Activated CD4-positive, alpha-beta T cell treated with anti-CD3 and anti-CD28 coated beads, Interleukin-2, amount 50 U/mL, for 1 hour (primary cell): ENCODE results near the gene GKAP1.
"Not testable (repeated sequence)": the region's sequence is repeated elsewhere in the genome, so short reads cannot be mapped to it uniquely, and the experiment has no call there.

Experiments used
- DNase-seq: peaks from one replicate; pipeline ENCODE4 v3.0.0-alpha.2; 2020

Gene GKAP1

DNA sequence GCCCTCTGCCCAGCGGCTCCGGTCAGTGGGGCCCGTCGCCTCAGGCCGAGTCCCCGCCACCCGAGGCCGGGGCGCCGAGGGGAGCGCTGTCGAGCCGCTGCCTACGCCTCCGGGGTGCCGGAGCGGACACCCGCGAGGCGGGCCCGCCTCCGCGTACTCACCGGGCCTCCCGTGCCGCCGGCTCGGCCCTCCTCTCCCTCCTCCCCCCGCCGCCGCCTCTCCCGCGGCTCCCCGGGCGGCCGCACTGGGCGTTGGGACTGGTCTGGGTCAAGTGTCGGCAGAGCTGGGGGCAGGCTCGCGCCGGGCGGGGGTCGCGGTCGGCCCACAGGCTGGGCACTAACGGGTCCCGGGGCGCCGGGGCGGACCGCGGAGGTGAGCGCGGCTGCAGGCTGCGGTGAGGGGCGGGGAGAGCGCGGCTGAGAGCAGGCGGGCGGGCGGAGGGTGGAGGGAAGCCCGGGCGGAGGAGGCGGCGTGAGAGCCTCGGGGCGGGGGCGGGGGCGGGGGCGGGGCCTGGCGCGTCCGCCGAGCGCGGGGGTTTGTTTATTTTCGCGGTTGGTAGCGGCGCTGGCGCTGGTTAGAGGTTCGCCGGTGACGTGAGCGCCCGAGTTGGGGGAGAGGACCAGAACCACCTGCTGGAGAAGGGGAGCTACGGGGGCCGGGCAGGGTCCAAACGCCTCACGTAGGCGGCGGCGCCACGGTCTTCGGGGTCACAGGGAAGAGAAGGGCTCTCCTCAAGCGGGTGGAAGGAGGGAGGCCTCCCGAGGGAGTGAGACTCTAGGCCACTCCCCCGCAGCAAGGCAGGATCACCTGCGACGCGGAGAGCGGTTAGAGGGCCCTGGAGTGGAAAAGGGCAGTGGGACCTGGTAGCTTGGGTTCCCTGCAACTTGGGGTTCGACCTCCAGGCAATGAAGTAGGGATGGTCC lies at the start of gene GKAP1:
Gene GKAP1, minus strand, starts transcription at position 414 of the 923 bp plus-strand sequence. CDS start 11,252 bp downstream, outside the sequence.
- DNase-seq, result peak; percentile 81

DNA sequence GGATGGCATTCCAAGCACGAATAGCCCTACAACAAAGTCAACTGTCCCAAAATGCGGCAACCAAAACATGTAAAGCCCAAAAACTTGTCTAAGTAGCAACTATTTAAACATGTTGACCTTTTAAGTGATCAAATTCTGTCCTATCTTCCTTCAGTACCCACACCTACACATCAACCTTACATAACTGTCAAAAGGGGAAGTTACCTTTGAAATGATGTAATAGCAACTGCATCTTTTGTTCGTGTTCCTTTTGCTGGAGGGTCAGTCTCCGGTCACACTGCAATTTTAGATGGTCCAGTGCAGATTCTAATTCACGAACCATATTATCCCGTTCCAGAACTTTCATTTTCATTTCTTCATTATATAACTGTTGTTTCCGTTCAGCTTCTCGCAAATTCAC lies 32.3 kb upstream of the GKAP1 start:
- DNase-seq, result not testable (repeated sequence)

DNA sequence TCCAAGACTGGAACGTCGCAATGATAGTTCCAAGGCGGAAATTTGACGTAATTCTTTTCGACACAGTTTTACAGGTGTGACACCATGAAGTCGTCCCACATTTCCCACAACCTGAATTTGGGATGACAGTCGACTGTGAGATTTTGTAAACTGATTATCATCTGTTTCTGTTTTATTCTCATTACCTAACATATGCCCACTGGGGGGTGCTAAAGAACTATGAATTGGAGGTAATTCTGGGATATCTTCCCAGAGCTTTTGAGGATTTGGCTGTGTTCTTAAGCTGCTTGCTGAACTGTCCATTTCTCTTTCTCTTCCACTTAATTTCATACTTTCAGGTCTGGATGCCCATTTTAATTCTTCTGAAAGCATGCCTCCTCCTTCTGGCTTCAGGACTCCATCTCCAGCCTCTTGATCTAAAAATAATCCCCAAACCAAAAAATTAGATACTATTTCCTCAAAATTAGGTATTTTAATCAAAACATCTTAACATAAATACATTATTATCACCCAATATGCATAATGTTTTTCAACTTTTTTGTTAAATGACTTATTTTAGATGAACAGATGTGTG lies 19.6 kb upstream of the GKAP1 start:
- DNase-seq, result not testable (repeated sequence)

DNA sequence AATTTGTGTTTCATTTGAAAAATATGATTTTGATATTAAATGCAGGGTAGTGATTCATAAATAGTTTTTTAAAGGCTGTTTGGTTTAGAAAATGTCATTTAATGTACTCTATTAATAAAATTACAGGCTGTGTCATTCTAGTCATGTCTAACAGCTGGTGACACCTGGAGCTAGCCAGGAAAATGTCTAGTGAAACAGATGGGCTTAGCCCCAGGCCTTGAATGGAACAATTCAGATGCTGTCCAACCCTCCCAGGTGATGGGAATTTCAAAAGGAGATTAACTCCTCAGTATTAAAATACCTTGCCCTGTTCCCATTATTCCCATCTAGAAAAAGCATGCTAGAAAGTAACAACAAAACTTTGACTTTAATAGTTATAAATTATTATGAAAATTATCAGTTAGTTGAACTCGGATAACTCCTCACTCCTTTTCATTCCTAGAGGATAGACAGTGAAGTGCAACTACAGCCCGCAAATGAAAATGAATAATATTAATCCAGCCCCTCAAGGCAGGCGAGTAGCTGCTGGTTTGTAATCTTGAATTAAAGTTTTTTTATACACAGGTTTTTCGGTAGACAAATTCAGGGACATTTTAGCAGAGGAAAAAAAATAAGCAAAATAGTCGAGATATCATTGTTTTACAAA lies 13.0 kb upstream of the GKAP1 start:
- not testable (repeated sequence) for DNase-seq

DNA sequence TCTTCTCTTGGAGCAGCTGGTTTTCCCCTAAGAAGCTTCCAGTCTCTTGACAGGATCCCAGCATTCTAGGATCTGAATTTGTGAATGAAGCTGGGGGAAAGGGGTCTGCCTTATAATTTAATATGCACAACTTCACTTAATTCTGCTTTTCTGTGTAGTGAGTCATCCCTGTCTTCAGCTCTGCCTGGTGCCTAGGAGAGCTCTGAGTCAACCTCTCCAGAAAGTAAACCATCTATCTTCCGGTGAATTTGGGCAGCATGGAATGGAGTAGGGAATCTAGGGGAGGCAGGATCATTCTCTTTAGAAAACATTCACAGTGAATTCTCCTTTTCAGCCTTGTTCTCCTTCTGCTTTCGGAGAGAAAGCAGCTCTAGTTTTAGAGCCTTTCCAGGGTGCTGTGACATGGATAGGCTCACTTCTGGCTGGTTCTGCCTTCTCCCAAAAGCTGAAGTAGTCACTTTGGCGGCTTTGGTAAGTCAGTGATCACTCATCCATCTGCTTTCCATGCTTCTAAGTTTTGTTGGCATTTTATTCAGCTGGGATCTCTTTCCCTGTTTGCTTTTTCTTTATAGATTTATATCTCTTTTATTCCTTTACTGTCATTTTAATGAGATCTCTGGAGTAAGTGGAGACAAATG lies 7.5 kb upstream of the GKAP1 start:
- not testable (repeated sequence) for DNase-seq

DNA sequence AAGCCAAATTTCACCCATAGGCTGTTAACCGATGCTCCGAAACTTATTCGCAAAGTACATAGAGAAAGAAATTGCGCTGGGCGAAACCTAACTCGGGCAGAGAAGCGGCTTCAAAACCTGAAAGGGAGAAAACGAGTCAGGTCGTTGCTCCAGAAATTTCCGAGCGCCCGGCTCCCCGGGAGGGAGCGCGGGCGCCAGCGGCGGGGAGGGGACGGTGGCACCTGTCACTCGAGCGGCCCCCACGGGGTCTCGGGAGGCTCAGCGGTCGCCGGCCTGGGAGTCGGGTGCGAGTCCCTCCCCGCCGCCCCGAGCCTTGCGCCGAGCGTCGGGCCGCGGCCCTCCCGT lies 586 bp downstream of the GKAP1 start:
- DNase-seq, result peak; percentile 35

DNA sequence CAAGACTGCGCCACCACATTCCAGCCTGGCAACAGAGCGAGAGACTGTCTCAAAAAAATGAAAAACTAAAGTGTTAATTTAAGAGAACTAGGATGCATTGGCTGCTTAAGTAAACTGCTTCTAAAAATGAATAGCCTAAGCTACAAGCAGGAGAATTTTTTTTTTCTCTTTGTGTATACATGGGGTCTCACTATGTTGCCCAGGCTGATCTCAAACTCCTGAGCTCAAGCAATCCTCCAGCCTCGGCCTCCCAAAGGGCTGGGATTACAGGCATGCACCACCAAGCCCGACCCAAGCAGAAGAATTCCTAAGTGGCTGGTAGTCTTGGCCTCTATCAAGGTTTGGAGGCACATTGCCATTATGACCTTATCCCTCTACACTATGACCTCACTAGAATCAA lies 2.4 kb downstream of the GKAP1 start:
- DNase-seq, result not testable (repeated sequence)

DNA sequence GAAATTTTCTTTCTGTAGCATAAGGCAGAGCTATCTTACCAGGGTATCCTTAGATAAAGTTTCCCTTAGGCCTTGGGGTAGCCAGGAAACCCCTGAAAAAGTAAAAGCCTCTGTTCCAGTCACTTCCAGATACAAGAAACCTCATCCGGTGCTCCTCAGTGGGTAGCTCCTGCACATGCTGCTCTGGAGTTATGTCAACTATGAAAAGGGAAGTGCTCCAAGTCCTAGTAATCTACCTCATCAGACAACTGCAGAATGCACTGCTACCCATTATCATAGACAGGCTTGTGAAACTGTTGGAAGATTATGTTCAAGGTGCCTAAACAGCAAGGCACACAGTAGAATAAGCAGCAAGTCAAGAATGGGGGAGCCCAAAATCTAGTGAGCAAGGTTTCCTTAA lies 8.4 kb downstream of the GKAP1 start:
- not testable (repeated sequence) for DNase-seq

DNA sequence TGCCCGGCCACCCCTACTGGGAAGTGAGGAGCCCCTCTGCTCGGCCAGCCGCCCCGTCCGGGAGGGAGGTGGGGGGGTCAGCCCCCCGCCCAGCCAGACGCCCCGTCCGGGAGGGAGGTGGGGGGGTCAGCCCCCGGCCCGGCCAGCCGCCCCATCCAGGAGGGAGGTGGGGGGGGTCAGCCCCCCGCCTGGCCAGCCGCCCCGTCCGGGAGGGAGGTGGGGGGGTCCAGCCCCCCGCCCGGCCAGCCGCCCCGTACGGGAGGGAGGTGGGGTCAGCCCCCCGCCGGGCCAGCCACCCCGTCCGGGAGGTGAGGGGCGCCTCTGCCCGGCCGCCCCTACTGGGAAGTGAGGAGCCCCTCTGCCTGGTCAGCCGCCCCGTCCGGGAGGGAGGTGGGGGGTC lies 13.1 kb downstream of the GKAP1 start:
- not testable (repeated sequence) for DNase-seq

DNA sequence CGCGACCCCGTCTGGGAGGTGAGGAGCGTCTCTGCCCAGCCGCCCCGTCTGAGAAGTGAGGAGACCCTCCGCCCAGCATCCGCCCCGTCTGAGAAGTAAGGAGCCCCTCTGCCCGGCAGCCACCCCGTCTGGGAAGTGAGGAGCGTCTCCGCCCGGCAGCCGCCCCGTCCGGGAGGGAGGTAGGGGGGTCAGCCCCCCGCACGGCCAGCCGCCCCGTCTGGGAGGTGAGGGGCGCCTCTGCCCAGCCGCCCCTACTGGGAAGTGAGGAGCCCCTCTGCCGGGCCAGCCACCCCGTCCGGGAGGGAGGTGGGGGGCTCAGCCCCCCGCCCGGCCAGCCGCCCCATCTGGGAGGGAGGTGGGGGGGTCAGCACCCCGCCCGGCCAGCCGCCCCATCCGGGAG lies 13.6 kb downstream of the GKAP1 start:
- not testable (repeated sequence) for DNase-seq

DNA sequence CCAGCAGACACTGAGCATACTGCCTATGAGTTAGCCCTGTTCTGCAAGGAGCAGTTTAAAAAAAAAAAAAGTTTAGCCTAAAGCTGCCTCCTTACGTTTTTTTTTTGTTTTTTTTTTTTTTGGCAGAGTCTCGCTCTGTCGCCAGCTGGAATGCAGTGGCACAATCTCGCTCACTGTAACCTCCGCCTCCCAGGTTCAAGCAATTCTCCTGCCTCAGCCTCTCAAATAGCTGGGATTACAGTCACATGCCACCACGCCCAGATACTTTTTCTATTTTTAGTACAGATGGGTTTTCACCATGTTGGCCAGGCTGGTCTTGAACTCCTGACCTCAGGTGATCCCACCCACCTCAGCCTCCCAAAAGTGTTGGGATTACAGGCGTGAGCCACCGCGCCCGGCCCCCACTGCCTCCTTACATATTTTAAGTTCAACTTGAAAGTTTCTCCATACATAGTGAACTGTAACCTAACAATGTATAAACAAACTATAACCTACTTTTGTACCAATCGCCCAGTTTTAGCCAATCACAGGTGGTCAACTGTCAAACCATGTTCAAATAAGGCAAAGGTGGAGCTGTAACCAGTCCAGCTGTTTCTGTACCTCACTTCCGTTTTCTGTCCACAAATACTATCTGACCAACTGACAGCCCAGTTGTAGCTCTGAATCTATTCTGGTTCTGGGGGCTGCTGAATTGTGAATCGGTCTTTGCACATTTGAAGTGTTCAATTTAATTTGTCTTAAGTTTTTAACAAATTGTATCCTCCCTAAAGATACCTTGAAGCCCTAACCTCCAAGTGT lies 17.1 kb downstream of the GKAP1 start:
- DNase-seq, result no peak

DNA sequence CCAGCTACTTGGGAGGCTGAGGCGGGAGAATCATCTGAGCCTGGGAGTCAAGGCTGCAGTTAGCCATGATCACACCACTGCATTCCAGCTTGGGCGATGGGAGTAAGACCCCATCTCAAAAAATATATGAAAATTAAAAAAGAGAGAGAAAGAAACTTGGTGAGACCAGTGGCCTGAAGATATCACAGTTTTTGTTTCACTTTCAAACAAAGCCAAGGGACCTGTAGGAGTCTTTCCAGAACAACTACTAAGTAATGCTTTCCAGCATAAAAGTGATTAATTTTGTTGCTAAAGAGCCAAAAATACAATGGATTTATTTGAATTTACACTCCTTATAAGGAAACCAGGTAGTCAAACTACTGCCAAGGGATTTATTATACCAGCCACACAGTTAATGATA lies 23.5 kb downstream of the GKAP1 start:
- DNase-seq, result no peak

DNA sequence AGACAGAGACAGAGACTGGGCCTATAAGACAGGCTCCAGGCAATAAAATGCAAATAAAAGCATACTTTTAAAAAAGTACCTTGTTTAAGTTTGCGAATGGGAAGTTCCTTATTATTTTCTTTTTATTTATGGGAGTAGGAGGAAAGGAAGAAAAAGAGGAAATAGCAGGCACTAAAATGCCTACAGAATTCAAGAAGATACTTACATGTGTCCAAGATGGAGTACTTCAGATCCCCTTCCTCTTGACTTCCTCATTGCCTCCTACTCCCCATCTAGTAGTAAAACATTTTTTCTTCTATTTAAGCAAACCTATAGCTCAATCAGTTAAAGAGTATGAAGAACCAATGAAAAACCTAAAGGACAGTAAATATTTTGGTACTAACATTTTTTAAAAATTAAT lies 24.8 kb downstream of the GKAP1 start:
- no peak for DNase-seq

DNA sequence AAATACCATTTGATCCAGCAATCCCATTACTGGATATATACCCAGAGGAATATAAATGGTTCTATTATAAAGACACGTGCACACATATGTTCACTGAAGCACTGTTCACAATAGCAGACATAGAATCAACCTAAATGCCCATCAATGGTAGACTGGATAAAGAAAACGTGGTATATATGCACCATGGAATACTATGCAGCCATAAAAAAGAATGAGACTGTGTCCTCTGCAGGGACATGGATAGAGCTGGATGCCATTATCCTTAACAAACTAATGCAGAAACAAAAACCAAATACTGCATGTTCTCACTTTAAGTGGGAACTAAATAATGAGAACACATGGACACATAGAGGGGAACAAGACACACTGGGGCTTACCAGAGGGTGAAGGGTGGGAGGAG lies 39.4 kb downstream of the GKAP1 start:
- no peak for DNase-seq

DNA sequence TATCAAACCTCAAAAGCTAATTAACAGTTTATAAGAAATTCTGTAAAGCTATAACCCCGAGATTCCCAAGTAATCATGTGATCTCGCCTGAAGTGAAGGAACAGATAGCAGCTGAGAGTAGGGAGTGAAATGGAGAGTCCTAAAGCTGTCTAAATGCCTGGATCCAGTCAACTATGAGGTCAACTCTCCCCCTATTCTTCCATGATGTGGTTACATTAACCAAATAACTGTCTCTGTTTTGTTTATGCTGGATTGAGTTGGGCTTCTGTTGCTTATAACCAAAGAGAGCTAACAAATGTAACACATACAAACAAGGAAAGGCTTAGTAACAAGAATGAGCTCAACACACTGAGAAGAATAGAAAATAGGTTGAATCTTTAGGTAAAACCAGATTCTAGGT lies 41.6 kb downstream of the GKAP1 start:
- DNase-seq, result no peak

DNA sequence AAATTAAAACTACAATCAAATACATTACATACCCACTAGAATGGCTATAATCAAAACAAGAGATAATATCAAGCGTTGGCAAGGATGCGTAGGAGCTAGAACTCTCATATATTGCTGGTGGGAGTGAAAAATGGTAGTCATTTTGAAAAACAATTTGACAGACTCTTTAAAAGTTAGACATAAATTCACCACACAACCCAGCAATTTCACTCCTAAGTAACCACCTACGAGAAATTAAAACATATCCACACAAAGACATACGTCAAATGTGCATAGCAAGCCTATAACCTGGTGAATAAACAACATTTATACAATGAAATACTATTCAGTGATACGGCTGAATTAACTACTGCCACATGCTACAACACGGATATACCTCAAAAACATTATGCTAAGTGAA lies 44.7 kb downstream of the GKAP1 start:
- no peak for DNase-seq

DNA sequence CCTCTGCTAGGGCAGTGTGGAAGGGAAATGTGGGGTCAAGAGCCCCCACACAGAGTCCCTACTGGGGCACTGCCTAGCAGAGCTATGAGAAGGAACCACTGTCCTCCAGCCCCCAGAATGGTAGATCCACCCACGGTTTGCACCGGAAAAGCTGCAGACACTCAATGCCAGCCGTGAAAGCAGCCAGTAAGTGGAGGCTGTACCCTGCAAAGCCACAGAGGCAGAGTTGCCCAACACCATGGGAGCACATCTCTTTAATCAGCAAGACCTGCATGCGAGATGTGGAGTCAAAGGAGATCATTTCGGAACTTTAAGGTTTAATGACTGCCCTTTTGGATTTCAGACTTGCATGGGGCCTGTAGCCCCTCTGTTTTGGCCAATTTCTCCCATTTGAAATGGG lies 52.2 kb downstream of the GKAP1 start:
- DNase-seq, result no peak

DNA sequence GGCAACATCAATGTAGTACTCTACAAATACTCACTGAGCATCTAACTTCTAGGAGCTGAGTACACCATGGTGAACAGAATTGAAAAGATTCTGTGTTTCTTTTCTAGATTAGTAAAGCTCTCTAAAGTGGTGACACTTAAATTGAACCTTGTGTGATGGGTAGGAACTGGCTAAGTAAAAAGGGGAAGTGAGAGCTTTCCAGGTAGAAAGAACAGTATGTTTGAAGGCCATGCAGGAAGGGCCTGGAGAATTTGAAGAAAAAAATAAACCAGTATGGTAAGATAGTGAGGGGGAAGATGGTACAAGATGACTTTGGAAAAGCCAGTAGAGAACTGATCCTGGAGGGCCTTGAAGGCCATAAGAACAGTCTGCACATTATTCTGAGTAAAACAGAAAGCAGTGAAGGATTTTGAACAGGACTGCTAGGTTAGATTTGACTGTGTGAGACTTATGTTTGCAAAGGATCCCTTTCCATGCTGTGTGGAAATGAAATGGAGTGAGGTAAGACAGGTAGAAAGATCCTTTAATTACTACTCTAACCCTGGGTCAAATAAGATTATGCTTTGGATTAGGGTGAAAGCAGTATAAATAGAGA lies 63.1 kb downstream of the GKAP1 start:
- no peak for DNase-seq

DNA sequence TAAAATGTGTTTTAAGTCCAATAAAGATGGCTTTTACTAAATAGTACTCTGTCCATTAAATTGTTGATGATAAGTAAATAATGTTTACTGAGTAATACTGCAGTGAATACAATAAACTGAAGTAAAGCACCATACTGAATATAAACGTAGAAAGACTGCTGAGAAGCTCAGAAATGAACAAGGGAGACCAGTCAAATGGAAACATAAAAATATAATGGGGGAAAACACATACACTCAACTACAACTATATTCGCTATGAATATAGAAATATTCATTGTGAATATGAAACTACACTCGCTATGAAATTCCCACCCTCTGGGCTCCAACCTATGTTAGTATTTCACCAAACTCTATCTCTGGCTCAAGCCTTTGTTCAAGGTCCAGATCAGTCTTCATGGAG lies 67.9 kb downstream of the GKAP1 start:
- no peak for DNase-seq

DNA sequence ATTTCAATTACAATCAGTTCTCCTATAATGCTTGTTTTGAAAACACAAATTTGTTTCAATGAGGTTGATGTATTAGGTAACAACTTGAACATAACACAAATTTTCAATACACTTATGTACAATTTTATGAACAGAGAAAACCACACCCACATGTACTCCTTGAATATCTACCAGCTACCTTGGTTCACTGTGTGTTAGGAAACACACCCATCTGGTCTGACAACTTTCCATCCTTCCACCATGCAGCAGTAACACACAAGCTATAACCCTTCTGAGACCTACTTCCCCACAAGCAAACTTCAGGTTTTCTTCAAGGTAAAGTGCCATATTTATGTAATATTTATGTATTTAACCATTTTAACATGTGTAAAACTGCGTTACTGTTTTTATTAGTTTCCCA lies 73.4 kb downstream of the GKAP1 start:
- DNase-seq, result no peak

DNA sequence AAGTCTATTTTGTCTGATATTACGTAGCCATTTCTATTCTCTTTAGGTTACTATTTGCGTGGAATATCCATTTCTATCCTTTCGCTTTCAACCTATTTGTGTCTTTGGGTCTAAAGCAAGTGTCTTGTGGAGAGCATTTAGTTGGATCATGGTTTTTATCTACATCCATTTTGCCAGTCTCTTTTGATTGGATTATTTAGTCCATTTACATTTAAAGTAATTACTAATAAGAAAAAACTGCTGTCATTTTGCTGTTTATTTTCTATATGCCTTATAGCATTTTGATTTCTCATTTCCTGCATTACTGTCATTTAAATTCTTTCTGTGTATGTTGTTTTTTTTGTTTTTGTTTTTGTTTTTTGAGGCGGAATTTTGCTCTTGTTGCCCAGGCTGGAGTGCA lies 83.8 kb downstream of the GKAP1 start:
- DNase-seq, result no peak
